ENCODE results near the gene STARD9. TPM values are rescaled to one million over a fixed set of nuclear protein-coding genes. Genes with fewer than 3 reads are reported as not detected.

STARD9 gene
- total and polyA plus RNA-seq, 10 of the 15 experiments (the other 5 are each of a cell fraction or from before 2014, with no cell fraction given) = 0.58 to 11.5 (median 6.1) TPM

GRCh38 chr15:42591238-42591934 is 16.0 kb downstream of the STARD9 start:
- BruUV-seq (replicated peaks) = no TSS peak
- Histone ChIP-seq H3K4me3 (no peak overlapping the region), H3K79me2 (ENCODE audit: control insufficient read depth, insufficient read depth, low read length) (no peaks in the 10 kb centered on the region), H3K4me2 (ENCODE audit: control insufficient read depth, insufficient read depth) (no peak overlapping the region), H3K36me3 (ENCODE audit: control insufficient read depth in 2 of 2, insufficient read depth in 2 of 2, low read length in 1 of 2) (peaks cover 0 to 3% of the 10 kb centered on the region in 2 experiments; a peak in 2 of 4 replicates), H3K27ac (ENCODE audit: control insufficient read depth, insufficient read depth) (no peak overlapping the region), H3K4me1 (ENCODE audit: control insufficient read depth, insufficient read depth, low read length) (no peaks in the 10 kb centered on the region), H3K9me3 (replicated peaks; ENCODE audit: control insufficient read depth, insufficient read depth, low read length) (no peaks in the 10 kb centered on the region), H4K20me1 (ENCODE audit: control insufficient read depth, insufficient read depth) (no peaks in the 10 kb centered on the region), H3K27me3 (replicated peaks in 1 of 2; ENCODE audit: control insufficient read depth in 2 of 2, insufficient read depth in 2 of 2, low read length in 1 of 2) (no peaks in the 10 kb centered on the region), H2AFZ (ENCODE audit: control insufficient read depth, low read depth, low read length) (no peak overlapping the region), H3K9ac (ENCODE audit: control insufficient read depth, insufficient read depth, low read length) (no peak overlapping the region)
- FAIRE-seq = no peak
- intact Hi-C loops (cut with micrococcal nuclease; ENCODE audit: unreplicated experiment) = no loop called here
- TF ChIP-seq CREM (IDR thresholded peaks at IDR 0.05; ENCODE audit: low read depth) (no peak), CTCF (IDR thresholded peaks at IDR 0.05 in 2 of 3, conservative IDR thresholded peaks at IDR 0.05 in 1 of 3; ENCODE audit: control insufficient read depth in 2 of 3, extremely low read depth in 1 of 3, insufficient read depth in 1 of 3, low read depth in 3 of 3, low read length in 3 of 3) (peak; percentile 19 to 37 (median 35); a peak in 3 of 6 replicates)
- DNase-seq (ENCODE audit: low read depth, low spot score) = no peak
- CTCF ChIA-PET = interaction anchor here (0.6 to 1.8 kb wide), 7 partner anchors 8 to 55 kb away, joined by 3 to 5 read pairs (median 3); no protein-coding TSS in a partner anchor
- RAD21 ChIA-PET (ENCODE audit: unreplicated experiment) = interaction anchor here (1.0 kb wide), 1 partner anchor 14 kb away, joined by 3 read pairs; no protein-coding TSS in a partner anchor
- SMC1A ChIA-PET (ENCODE audit: uncharacterized antibody, unreplicated experiment) = interaction anchor here (1.2 to 1.6 kb wide), 2 partner anchors 17 to 58 kb away, joined by 4 to 5 read pairs; no protein-coding TSS in a partner anchor
- peak; percentile 69 for ATAC-seq
- in situ Hi-C loops (cut with MboI) = no loop called here
- POLR2A ChIA-PET = interaction anchor here (0.7 kb wide), 1 partner anchor 243 kb away, joined by 5 read pairs; no protein-coding TSS in a partner anchor
- WGBS (ENCODE audit: insufficient coverage, insufficient replicate concordance, low lambda C conversion rate, missing lambda C conversion rate) = 86% methylated on average over 9 of the region's 10 CpGs

- BruUV-seq (replicated peaks) = no TSS peak
- ATAC-seq (no peak), FAIRE-seq (no peak), DNase-seq (ENCODE audit: low read depth, low spot score) (no peak)
- no peak overlapping the region for H3K9ac ChIP-seq (ENCODE audit: control insufficient read depth, insufficient read depth, low read length)
- no peaks in the 10 kb centered on the region for H3K27me3 ChIP-seq (replicated peaks in 1 of 2; ENCODE audit: control insufficient read depth in 2 of 2, insufficient read depth in 2 of 2, low read length in 1 of 2)
- intact Hi-C loops (cut with micrococcal nuclease; ENCODE audit: unreplicated experiment) = no loop called here
- no peak overlapping the region for H2AFZ ChIP-seq (ENCODE audit: control insufficient read depth, low read depth, low read length)
- RAD21 ChIA-PET (ENCODE audit: unreplicated experiment) = interaction anchor here (0.7 kb wide), 1 partner anchor 134 kb away, joined by 3 read pairs; no protein-coding TSS in a partner anchor
- SMC1A ChIA-PET (ENCODE audit: uncharacterized antibody, unreplicated experiment) = interaction anchor here (1.6 kb wide), 1 partner anchor 16 kb away, joined by 5 read pairs; no protein-coding TSS in a partner anchor
- CTCF ChIA-PET = interaction anchor here (1.2 kb wide), 1 partner anchor 54 kb away, joined by 5 read pairs; no protein-coding TSS in a partner anchor
- H3K36me3 ChIP-seq (ENCODE audit: control insufficient read depth in 2 of 2, insufficient read depth in 2 of 2, low read length in 1 of 2) = peaks cover 0 to 3% of the 10 kb centered on the region in 2 experiments; a peak in 1 of 4 replicates
- in situ Hi-C loops (cut with MboI) = no loop called here
- H3K4me1 ChIP-seq (ENCODE audit: control insufficient read depth, insufficient read depth, low read length) = no peaks in the 10 kb centered on the region
- no peaks in the 10 kb centered on the region for H3K79me2 ChIP-seq (ENCODE audit: control insufficient read depth, insufficient read depth, low read length)
- WGBS (ENCODE audit: insufficient coverage, insufficient replicate concordance, low lambda C conversion rate, missing lambda C conversion rate) = 99% methylated on average over 3 of the region's 3 CpGs
- no peak overlapping the region for H3K4me2 ChIP-seq (ENCODE audit: control insufficient read depth, insufficient read depth)
- H3K9me3 ChIP-seq (replicated peaks; ENCODE audit: control insufficient read depth, insufficient read depth, low read length) = no peaks in the 10 kb centered on the region
- no peak overlapping the region for H3K27ac ChIP-seq (ENCODE audit: control insufficient read depth, insufficient read depth)
- no peak overlapping the region for H3K4me3 ChIP-seq
- POLR2A ChIA-PET = interaction anchor here (1.0 to 1.4 kb wide), 3 partner anchors 9 to 39 kb away, joined by 4 to 5 read pairs (median 4); no protein-coding TSS in a partner anchor
- H4K20me1 ChIP-seq (ENCODE audit: control insufficient read depth, insufficient read depth) = no peaks in the 10 kb centered on the region
- TF ChIP-seq JUND (IDR thresholded peaks at IDR 0.05; ENCODE audit: low read depth, low read length) (no peak), ZZZ3 (IDR thresholded peaks at IDR 0.05; ENCODE audit: control insufficient read depth, insufficient read length, low read depth) (no peak), CBX5 (IDR thresholded peaks at IDR 0.05; ENCODE audit: low read depth) (no peak), IRF5 (IDR thresholded peaks at IDR 0.05; ENCODE audit: borderline replicate concordance) (no peak), TCF12 (IDR thresholded peaks at IDR 0.05; ENCODE audit: low read depth, low read length) (no peak), BCL3 (IDR thresholded peaks at IDR 0.05; ENCODE audit: borderline replicate concordance, insufficient read depth, low read depth, low read length, poor library complexity, severe bottlenecking) (no peak), NBN (IDR thresholded peaks at IDR 0.05) (no peak), RCOR1 (conservative IDR thresholded peaks at IDR 0.05; ENCODE audit: low read depth, low read length) (no peak), SMARCA5 (IDR thresholded peaks at IDR 0.05) (no peak)
Observed at GRCh38 chr15:42592716-42593115, 17.3 kb downstream of the STARD9 start.

All from GM12878 (cell line).